ENCODE results near the gene ZNF541. TPM values are rescaled to one million over a fixed set of nuclear protein-coding genes. Genes with fewer than 3 reads are reported as not detected.

The ZNF541 gene
- polyA plus RNA-seq, 1 donor from 2014 or later, result not detected

DNA sequence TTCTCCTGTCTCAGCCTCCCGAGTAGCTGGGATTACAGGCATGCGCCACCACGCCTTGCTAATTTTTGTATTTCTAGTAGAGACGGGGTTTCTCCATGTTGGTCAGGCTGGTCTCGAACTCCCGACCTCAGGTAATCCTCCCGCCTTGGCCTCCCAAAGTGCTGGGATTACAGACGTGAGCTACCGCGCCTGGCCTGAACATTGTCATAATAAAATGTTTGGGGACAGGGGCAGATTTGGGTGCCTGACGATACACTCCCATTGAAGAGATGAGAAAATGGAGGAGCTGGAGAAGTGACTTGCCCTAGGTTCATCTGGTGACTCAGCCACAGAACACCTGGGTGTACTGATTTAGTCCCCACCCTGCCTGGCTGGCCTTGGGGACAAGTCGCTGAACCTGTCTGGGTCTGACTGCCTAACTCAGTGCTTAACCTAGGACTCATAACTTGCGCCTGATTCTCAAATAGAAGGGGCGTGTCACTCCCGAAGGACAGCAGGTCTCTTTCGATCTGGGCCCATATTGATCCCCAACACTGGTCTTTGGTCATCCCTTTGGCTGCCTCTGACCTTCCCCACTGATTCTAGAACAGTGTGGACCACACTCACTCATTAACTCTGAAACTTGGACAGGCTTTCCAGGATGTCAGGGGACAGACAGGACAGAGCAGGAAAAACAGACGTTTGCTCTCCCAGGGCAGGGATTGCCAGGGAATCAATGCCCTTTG, 28.4 kb upstream of the ZNF541 start:
- no peak overlapping the region for H3K4me2 ChIP-seq (ENCODE audit: low read length)
- H3F3A ChIP-seq (ENCODE audit: insufficient read depth, low read length, poor library complexity, severe bottlenecking), result no peaks in the 10 kb centered on the region
- H3K27me3 ChIP-seq (ENCODE audit: insufficient read depth, low read depth, low read length), result no peaks in the 10 kb centered on the region
- H3K9ac ChIP-seq (ENCODE audit: low read length), result no peak overlapping the region
- no peaks in the 10 kb centered on the region for H3K36me3 ChIP-seq (ENCODE audit: insufficient read depth, low read length)
- peak overlapping the region; percentile 84 for H3K4me3 ChIP-seq (ENCODE audit: low read length)
- H3K79me2 ChIP-seq (replicated peaks; ENCODE audit: insufficient read depth, low read length), result no peaks in the 10 kb centered on the region
- no peak for TF ChIP-seq MXI1 (conservative IDR thresholded peaks at IDR 0.05; ENCODE audit: poor library complexity, severe bottlenecking)
- TF ChIP-seq TAF1 (IDR thresholded peaks at IDR 0.05; ENCODE audit: low read depth), result no peak
- TF ChIP-seq SMC3 (conservative IDR thresholded peaks at IDR 0.05; ENCODE audit: poor library complexity), result no peak
- TF ChIP-seq, protein P1, sequence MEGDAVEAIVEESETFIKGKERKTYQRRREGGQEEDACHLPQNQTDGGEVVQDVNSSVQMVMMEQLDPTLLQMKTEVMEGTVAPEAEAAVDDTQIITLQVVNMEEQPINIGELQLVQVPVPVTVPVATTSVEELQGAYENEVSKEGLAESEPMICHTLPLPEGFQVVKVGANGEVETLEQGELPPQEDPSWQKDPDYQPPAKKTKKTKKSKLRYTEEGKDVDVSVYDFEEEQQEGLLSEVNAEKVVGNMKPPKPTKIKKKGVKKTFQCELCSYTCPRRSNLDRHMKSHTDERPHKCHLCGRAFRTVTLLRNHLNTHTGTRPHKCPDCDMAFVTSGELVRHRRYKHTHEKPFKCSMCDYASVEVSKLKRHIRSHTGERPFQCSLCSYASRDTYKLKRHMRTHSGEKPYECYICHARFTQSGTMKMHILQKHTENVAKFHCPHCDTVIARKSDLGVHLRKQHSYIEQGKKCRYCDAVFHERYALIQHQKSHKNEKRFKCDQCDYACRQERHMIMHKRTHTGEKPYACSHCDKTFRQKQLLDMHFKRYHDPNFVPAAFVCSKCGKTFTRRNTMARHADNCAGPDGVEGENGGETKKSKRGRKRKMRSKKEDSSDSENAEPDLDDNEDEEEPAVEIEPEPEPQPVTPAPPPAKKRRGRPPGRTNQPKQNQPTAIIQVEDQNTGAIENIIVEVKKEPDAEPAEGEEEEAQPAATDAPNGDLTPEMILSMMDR (IDR thresholded peaks at IDR 0.05; ENCODE audit: poor library complexity, severe bottlenecking), result no peak
- TF ChIP-seq, protein P2, sequence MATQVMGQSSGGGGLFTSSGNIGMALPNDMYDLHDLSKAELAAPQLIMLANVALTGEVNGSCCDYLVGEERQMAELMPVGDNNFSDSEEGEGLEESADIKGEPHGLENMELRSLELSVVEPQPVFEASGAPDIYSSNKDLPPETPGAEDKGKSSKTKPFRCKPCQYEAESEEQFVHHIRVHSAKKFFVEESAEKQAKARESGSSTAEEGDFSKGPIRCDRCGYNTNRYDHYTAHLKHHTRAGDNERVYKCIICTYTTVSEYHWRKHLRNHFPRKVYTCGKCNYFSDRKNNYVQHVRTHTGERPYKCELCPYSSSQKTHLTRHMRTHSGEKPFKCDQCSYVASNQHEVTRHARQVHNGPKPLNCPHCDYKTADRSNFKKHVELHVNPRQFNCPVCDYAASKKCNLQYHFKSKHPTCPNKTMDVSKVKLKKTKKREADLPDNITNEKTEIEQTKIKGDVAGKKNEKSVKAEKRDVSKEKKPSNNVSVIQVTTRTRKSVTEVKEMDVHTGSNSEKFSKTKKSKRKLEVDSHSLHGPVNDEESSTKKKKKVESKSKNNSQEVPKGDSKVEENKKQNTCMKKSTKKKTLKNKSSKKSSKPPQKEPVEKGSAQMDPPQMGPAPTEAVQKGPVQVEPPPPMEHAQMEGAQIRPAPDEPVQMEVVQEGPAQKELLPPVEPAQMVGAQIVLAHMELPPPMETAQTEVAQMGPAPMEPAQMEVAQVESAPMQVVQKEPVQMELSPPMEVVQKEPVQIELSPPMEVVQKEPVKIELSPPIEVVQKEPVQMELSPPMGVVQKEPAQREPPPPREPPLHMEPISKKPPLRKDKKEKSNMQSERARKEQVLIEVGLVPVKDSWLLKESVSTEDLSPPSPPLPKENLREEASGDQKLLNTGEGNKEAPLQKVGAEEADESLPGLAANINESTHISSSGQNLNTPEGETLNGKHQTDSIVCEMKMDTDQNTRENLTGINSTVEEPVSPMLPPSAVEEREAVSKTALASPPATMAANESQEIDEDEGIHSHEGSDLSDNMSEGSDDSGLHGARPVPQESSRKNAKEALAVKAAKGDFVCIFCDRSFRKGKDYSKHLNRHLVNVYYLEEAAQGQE (IDR thresholded peaks at IDR 0.05; ENCODE audit: borderline replicate concordance), result no peak
- TF ChIP-seq EP300 (conservative IDR thresholded peaks at IDR 0.05; ENCODE audit: poor library complexity, severe bottlenecking), result no peak
- TF ChIP-seq RAD21 (conservative IDR thresholded peaks at IDR 0.05), result no peak
- no peak for TF ChIP-seq POLR2AphosphoS5 (IDR thresholded peaks at IDR 0.05)
- no peak for TF ChIP-seq EZH2 (IDR thresholded peaks at IDR 0.05; ENCODE audit: borderline replicate concordance, insufficient read depth, low read length, poor library complexity, severe bottlenecking)
- no peaks in the 10 kb centered on the region for H3K9me2 ChIP-seq (ENCODE audit: insufficient read depth, low read length)
- no peak overlapping the region for H3K27ac ChIP-seq (ENCODE audit: low read length)
- no peak overlapping the region for H2AFZ ChIP-seq (ENCODE audit: low read depth, low read length)
- no peaks in the 10 kb centered on the region for H3K9me3 ChIP-seq (ENCODE audit: low read length)
- H4K20me1 ChIP-seq (ENCODE audit: insufficient read depth), result no peaks in the 10 kb centered on the region

DNA sequence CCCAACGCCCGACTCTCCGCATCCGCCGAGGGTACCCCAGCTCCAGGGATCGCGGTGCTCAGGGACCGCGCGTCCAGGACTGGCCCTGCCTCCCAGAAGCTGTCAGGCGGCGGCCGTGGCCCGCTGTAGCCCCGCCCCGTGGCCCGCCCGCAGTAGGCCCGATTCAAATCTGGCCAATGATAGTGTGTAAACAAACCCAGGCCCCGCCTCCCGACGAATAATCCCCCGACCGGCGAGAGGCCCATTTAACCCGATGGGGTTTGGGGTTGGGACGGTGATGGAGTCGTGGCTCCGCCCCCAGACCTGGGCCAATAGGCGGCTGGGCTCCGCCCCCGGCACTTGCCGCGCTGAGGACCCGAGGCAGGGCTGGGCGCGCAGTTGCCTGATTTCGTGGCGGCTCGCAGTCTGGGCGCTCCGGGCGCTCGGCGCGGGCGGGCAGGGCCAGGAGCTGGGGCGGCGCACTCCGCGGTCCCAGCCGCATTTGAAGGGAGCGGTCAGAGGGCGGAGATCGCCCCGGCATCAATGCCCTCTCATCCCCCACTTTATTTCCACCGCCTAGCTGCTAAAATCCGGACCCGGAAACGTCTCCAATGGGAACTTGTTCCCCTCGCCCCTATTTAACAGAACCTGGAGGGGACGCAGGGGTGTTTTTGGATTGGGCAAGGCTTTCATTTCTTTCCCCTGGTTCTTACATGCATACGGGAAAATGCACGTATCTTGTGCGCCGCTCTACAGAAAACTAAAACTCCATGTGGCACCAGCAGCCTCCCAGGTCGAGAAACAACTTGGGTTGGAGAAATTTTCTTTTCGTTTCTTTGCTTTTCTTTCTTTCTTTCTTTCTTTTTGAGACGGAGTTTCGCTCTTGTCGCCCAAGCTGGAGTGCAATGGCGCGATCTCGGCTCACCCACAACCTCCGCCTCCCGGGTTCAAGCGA, 27.6 kb upstream of the ZNF541 start:
- Histone ChIP-seq H2AFZ (ENCODE audit: low read depth, low read length) (peak overlapping the region; percentile 91), H3K9ac (ENCODE audit: low read length) (peak overlapping the region; percentile 66), H3K4me3 (ENCODE audit: low read length) (peak overlapping the region; percentile 84), H3K9me3 (ENCODE audit: low read length) (no peaks in the 10 kb centered on the region), H3K27ac (ENCODE audit: low read length) (peak overlapping the region; percentile 68), H3K36me3 (ENCODE audit: insufficient read depth, low read length) (no peaks in the 10 kb centered on the region), H3K4me2 (ENCODE audit: low read length) (peak overlapping the region; percentile 48), H3F3A (ENCODE audit: insufficient read depth, low read length, poor library complexity, severe bottlenecking) (no peaks in the 10 kb centered on the region), H4K20me1 (ENCODE audit: insufficient read depth) (no peaks in the 10 kb centered on the region), H3K79me2 (replicated peaks; ENCODE audit: insufficient read depth, low read length) (no peaks in the 10 kb centered on the region), H3K27me3 (ENCODE audit: insufficient read depth, low read depth, low read length) (no peaks in the 10 kb centered on the region), H3K9me2 (ENCODE audit: insufficient read depth, low read length) (no peaks in the 10 kb centered on the region)
- TF ChIP-seq MXI1 (conservative IDR thresholded peaks at IDR 0.05; ENCODE audit: poor library complexity, severe bottlenecking) (peak; percentile 71), EZH2 (IDR thresholded peaks at IDR 0.05; ENCODE audit: borderline replicate concordance, insufficient read depth, low read length, poor library complexity, severe bottlenecking) (no peak), RAD21 (conservative IDR thresholded peaks at IDR 0.05) (peak; percentile 11), TAF1 (IDR thresholded peaks at IDR 0.05; ENCODE audit: low read depth) (peak; percentile 82), SMC3 (conservative IDR thresholded peaks at IDR 0.05; ENCODE audit: poor library complexity) (no peak), EP300 (conservative IDR thresholded peaks at IDR 0.05; ENCODE audit: poor library complexity, severe bottlenecking) (peak; percentile 68), POLR2AphosphoS5 (IDR thresholded peaks at IDR 0.05) (peak; percentile 64)
- TF ChIP-seq, protein P2 (IDR thresholded peaks at IDR 0.05; ENCODE audit: borderline replicate concordance), result peak; percentile 35
- TF ChIP-seq, protein P1 (IDR thresholded peaks at IDR 0.05; ENCODE audit: poor library complexity, severe bottlenecking), result no peak

Data from neural cell (in vitro differentiated cells).